PC-9 (cell line): Measurements from ENCODE around the gene SLC22A2.

ENCODE experiments used
- CTCF ChIP-seq: fragments of 200-600 bp; sonication (generic); conservative IDR thresholded peaks from 2 replicates; pipeline ENCODE4 v1.6.1; 2017; ENCODE audit warnings: mixed run types, antibody characterized with exemption, mild to moderate bottlenecking, moderate library complexity
- EZH2 ChIP-seq: fragments of 200-600 bp; sonication (generic); IDR thresholded peaks from 2 replicates; pipeline ENCODE4 v1.8.0; 2017; ENCODE audit warnings: antibody characterized with exemption, low read depth

GRCh38 chr6:160282444-160282843, 23.8 kb upstream of the SLC22A2 start:
- TF ChIP-seq CTCF = no peak
- no peak for TF ChIP-seq EZH2
